ENCODE data around the gene HS3ST3A1. TPM values are rescaled to one million over a fixed set of nuclear protein-coding genes. Genes with fewer than 3 reads are reported as not detected.

HS3ST3A1 gene
- total RNA-seq, 1 experiment from 2014 or later: 3.4 TPM

GRCh38 chr17:13626703-13627102 is 25.0 kb upstream of the HS3ST3A1 start:
- Histone ChIP-seq H4K5ac (ENCODE audit: insufficient read length, low read depth, low read length) (no peak overlapping the region), H4K20me1 (ENCODE audit: control insufficient read depth, insufficient read depth, insufficient read length) (no peaks in the 10 kb centered on the region), H2BK120ac (ENCODE audit: low read depth, low read length, poor library complexity, severe bottlenecking) (no peak overlapping the region), H3K23me2 (ENCODE audit: insufficient read length, low read depth, low read length, poor library complexity, severe bottlenecking) (no peaks in the 10 kb centered on the region), H3K14ac (ENCODE audit: insufficient read depth, low read length) (no peak overlapping the region), H4K8ac (replicated peaks; ENCODE audit: insufficient read length, low read depth, low read length) (no peak overlapping the region), H2BK5ac (ENCODE audit: insufficient read length, low read length) (no peak overlapping the region), H3K4me1 (ENCODE audit: insufficient read depth, low read length) (no peaks in the 10 kb centered on the region), H3K79me2 (ENCODE audit: insufficient read depth, low read length) (no peaks in the 10 kb centered on the region), H3K4ac (ENCODE audit: low read depth, low read length) (no peak overlapping the region), H3K18ac (ENCODE audit: insufficient read length, low read depth, low read length) (no peak overlapping the region), H2BK12ac (ENCODE audit: insufficient read length, low read depth, low read length) (no peak overlapping the region), H3K4me2 (ENCODE audit: insufficient read depth, insufficient read length, low read length) (no peak overlapping the region), H3K27me3 (ENCODE audit: insufficient read depth, low read length) (no peaks in the 10 kb centered on the region), H4K91ac (ENCODE audit: insufficient read length, low read depth, low read length) (no peak overlapping the region), H3K9me3 (ENCODE audit: control insufficient read depth, low read depth, low read length) (no peaks in the 10 kb centered on the region), H2BK20ac (ENCODE audit: low read depth, low read length, poor library complexity, severe bottlenecking) (no peak overlapping the region), H2AFZ (ENCODE audit: low read length) (no peak overlapping the region), H3K23ac (ENCODE audit: insufficient read length, low read depth, low read length) (no peak overlapping the region), H3K56ac (ENCODE audit: insufficient read length, low read depth, low read length) (no peak overlapping the region), H2BK15ac (ENCODE audit: low read depth, low read length) (no peak overlapping the region), H3K27ac (ENCODE audit: insufficient read length, low read depth, low read length) (no peak overlapping the region), H3T11ph (ENCODE audit: low read length) (no peak overlapping the region), H2AK5ac (ENCODE audit: insufficient read length, low read length) (no peak overlapping the region), H3K79me1 (ENCODE audit: insufficient read depth, low read depth, low read length, poor library complexity, severe bottlenecking) (no peaks in the 10 kb centered on the region), H3K9ac (ENCODE audit: extremely low read depth, insufficient read length, low read length) (no peak overlapping the region)
- no peaks in the 10 kb centered on the region; a peak in 1 of 7 replicates for H3K36me3 Mint-ChIP-seq (ENCODE audit: insufficient read depth in 1 of 3, low read depth in 3 of 3)
- no peak overlapping the region for H3K27ac Mint-ChIP-seq
- TF ChIP-seq CTCF (conservative IDR thresholded peaks at IDR 0.05): no peak
- H3K4me1 Mint-ChIP-seq: no peaks in the 10 kb centered on the region
- no peaks in the 10 kb centered on the region for H3K27me3 Mint-ChIP-seq (ENCODE audit: low read depth)
- WGBS (ENCODE audit: extremely low coverage, insufficient read length, low lambda C conversion rate): no CpG with 5 or more reads among the region's 1 CpG
- H3K4me3 Mint-ChIP-seq: no peak overlapping the region
- peaks cover 0 to 10% of the 10 kb centered on the region in 2 experiments; a peak in 2 of 5 replicates for H3K9me3 Mint-ChIP-seq
- DNase-seq: no peak
